ENCODE data around the gene IKZF2. TPM values are rescaled to one million over a fixed set of nuclear protein-coding genes. Genes with fewer than 3 reads are reported as not detected.

IKZF2 gene
- polyA plus RNA-seq, 4 donors: 7.6 to 13.0 (median 8.4) TPM

DNA sequence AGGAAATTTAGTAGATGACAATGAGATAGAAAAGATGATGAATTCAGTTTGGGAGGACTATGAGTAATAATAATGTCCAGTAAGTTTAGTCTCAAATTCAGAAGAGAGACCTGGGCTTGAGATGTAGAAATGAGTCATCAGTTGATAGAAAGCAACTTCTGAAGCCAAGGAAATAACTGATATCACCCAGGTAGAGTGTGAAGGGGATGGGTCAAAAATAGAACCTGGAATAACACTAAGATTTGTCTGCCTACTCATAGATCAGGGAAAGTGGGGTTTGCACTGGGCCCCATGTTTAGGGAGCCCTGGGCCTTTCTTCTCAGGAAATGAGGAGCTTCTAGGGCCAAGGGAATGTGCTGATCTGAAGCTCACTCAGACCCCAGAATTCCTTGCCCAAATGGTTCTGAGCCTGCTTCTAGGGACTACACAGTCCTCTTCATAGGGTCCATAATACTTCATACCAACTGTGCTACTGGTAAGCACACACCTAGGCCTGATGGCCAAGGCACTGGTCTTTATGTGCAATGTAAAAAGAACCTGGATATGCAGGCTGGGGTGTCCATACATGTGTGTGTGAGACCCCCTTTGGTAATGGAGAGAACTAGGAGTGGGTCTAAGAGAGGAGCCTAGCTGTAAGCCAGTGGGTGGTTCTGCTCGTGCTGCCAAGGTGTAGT, 141.2 kb downstream of the IKZF2 start:
- no peak for DNase-seq (ENCODE audit: low read depth in 4 of 4, low spot score in 3 of 4)

DNA sequence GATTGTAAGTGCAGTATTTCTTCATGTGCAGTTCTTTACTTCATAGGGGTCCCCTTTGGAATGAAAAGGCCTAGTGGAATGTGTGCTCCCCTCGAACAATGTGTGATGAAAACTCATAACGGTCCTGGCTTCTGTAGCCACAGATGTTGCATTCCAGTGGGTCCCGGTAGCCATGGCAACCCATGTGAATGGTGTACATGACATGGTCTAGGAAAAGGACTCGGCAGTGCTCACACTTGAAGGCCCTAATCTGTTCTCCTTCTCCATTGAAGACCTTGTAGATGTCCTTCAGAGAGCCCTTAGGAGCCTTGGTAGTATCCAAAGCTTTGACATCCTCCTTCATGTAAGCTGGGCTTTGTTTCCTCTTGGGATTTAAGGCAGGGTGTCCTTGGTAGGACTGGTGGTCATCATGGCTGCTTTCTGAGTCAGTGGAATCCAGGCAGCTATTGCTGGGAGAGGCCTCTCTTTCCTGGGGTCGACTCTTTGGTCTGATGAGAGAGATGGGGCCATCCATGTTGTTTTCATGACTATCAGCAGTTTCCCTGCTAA, 144.0 kb downstream of the IKZF2 start:
- DNase-seq (ENCODE audit: low read depth in 4 of 4, low spot score in 3 of 4): no peak

DNA sequence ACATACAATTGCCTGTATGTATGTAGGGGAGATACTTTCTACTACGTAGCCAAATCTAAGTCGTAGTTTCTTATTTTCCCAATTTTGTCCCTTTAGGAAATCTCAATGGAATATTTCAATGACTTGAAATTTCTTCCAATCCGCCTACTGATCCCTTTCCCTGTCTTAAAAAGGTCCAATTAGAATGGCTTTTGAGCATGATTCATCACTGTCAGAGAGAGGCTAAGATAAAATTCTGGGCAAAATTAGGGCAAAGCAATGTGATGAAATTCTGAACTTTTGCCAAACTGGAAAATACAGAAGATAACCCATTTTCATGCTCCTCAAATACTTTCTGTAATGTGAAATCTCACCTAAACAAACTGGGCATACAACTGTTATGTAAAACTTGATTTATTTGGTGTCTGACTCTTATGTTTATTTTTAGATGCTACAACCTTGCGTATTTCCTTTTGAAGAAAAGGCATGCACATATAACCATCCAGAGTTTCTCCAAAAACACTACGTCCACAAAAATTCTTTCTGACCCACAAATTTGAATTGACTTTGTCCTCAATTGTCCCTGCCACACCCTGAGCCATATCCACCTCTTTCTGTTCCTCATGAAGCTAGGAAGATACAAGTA, 147.1 kb downstream of the IKZF2 start:
- DNase-seq (ENCODE audit: low read depth in 4 of 4, low spot score in 3 of 4): no peak

DNA sequence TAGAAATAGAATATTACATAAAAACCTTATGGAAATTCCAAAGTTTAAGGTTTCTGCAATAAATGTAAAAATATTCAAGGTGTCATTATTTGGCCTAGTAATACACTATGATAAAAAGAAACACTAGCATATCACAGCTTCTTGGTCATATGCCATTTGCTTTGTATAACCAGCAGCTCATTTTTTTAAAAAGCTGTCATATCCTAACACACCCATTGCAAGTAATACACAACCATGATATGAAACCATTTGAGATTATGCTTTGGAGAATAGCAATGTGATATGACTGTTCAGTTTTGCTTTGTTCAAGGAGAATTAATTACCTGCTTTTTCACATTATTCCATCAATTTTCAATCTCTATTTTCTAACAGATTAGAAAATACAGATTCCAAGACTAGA, 149.0 kb downstream of the IKZF2 start:
- no peak for DNase-seq (ENCODE audit: low read depth in 4 of 4, low spot score in 3 of 4)

DNA sequence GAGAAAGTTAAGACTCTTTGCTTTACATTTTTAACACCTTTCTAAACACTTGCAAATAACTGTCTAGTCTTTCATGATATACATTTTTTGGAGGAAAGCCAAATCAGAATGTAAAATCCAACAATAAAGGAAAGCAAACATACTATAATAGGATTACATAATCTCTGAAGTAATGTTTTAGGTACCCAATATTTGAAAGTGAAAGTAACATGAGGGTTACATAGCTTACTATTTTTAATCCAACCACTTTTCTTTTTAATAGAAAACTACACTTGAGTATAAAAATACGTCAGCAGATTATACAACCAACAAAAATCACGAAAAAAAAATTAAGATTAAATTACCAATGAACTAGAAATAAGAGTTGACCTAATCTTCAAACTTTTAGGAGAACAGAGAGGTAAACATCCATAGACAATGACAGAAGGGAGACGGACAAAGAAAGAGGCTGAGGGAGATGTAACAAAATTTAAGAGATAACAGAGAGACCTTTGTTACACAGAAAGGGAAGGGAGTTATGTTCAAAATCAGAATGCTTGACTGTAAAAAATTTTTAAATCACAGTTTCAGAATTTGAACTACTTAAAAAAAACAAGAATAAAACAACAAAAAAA, 150.0 kb downstream of the IKZF2 start:
- DNase-seq (ENCODE audit: low read depth in 4 of 4, low spot score in 3 of 4): no peak

DNA sequence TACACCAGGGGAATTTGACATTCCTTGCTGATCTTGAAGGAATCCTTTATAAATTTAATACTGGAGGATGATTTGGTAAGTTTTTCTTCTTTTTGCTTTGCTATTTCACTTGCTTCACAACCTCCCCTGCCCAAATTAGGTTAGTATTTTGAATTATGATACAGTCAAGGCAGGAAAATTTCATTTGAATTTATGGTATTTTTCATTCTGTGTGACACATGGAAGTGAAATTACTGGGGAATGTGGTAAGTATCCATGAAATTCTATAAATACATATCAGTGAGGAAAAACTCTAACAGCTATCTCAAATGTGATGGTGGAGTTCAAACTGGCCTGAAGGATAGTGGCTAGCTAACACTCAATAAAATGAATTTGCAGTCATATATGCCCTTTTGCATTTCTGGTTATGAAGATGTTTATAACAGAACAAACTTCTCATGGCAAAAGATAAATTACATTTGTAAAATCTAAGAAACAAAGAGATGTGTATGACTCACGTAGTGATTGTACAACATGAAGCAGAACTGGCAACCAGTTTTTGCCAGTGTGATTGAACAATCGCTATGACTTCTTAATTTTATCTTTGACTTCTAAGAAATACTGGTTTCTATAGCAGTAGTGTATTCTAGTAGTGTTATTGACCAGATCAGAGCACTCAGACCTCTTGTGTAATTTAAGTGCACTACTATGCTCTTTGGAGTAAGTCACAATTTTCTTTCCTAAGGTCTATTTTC, 152.6 kb downstream of the IKZF2 start:
- no peak for DNase-seq (ENCODE audit: low read depth in 4 of 4, low spot score in 3 of 4)

DNA sequence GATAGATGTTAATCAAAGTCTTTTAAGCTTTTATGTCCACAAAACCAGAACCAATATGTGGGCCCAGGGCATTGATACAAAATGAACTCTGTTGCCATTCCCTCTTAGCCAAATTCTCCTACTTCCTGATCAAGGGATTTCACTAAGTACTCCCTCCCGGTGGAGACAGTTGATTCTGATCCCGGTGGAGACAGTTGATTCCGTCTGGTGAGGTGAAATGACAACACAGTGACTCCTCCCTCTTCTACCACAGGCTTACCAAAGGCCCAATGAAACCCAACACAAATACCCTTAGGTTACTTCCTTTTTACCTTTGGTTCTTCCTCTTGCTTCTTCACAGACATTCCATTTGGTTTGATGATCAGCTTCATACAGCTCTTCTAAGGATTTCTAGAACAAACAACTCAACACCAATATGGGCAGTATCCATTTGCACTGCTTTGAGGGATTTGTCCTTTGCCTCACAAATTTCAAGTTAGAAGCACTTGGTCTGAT, 153.8 kb downstream of the IKZF2 start:
- DNase-seq (ENCODE audit: low read depth in 4 of 4, low spot score in 3 of 4): no peak

DNA sequence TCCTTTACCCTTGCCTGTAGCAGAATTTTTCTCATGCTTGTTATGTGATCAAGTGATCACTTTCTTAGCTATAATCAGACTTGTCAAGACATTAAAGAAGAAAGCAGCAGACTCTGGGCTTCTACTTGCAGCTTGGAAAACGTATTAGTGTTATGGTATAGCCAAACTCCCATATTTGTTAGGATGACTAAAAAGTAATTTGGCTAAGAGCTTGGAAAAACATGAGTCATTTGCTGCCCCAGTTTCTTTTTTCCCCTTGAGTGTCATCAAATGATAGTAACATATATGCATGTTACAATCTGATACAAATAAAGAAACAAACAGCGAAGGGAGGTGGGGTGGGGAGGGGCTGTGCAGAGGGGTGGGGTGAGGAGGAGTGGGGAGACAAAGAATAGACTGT, 155.5 kb downstream of the IKZF2 start:
- no peak for DNase-seq (ENCODE audit: low read depth in 4 of 4, low spot score in 3 of 4)

DNA sequence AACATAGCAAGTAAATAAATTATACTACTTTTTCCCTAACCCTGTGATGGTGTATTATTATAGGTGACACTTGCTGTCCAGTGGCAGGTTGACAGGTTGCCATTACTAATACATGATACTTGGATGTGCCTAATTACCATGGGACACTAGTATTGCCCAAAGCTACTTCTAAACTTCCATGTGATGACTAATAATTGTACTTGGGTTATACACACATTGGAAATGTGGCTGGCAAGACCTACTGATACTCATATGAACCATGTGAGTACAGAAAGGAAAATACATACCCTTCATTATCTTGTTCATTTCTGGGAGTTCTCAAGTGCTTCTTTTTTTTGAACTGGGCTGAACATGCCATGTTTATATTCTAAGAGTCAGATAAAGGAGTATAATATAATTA, 156.4 kb downstream of the IKZF2 start:
- no peak for DNase-seq (ENCODE audit: low read depth in 4 of 4, low spot score in 3 of 4)

DNA sequence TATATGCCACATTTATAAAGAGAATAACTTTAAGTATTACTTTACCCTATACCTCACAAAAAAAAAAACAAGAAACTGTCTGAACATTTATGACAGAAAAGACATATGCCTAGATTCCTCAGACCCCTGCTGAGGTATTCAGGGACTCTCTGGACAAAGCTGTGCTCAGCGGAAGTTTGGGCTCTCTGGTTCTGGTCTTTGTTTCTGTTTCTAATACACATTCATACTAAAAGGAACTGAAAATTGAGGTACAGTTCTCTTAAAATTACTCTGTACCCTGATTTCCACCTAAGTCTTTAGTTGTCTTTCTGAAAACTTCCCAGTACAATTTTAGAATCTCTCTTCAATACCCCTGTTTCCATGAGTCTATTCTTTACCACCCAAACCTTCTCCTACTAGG, 160.3 kb downstream of the IKZF2 start:
- DNase-seq (ENCODE audit: low read depth in 4 of 4, low spot score in 3 of 4): no peak

DNA sequence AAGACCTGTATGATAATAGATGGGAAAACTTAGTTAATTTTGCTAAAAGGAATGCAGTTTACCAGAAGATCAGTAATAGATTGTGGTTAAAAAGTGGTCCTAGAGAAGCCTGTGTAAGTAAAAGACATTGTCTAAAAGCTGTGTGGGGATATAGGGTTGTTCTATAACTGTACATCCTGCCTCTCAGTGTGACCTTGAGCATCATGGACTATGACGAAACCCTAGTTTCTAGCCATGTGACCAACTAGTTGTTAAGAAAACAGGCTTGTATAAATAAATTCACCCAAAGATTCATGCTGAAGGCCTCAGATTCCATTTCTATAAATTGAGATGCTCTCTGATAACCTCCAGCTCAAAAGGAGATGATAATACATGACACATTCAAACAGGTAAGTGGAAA, 160.7 kb downstream of the IKZF2 start:
- DNase-seq (ENCODE audit: low read depth in 4 of 4, low spot score in 3 of 4): no peak

DNA sequence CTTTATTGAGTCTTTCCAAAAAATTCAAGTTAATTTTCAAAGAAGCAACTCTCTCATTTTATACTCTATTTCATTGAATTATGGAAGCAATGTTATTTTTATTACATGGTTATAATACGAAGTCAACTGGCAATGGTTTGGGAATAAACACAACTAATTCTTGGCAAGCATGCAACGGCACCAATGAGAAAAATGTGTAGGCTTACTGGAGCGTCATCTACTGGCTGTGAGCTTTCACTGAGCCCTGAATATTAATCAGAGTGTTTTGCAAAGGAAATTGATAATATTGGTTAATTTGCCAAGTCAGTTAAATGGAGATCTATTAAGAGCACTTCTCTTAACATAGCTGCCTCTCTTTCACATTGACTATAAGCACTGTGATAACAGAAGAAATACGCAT, 163.9 kb downstream of the IKZF2 start:
- no peak for DNase-seq (ENCODE audit: low read depth in 4 of 4, low spot score in 3 of 4)

DNA sequence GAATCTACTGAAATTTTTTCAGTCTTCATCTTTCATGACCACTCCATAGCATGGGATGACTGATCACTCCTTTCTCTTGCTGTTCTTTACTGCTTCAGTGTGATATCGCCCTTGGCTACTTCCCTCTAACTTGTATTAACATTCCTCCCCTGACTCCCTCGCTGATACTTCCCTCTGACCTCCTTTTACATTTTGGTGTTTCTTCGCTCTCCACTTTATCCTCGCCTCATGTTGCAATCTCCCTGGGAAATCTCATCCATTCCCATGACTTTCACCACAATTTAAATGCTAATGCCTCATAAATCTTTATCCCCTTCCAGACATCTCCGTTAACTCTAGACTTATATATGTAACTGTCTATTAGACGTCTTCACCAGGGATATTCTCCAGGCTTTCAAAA, 167.3 kb downstream of the IKZF2 start:
- DNase-seq (ENCODE audit: low read depth in 4 of 4, low spot score in 3 of 4): no peak

DNA sequence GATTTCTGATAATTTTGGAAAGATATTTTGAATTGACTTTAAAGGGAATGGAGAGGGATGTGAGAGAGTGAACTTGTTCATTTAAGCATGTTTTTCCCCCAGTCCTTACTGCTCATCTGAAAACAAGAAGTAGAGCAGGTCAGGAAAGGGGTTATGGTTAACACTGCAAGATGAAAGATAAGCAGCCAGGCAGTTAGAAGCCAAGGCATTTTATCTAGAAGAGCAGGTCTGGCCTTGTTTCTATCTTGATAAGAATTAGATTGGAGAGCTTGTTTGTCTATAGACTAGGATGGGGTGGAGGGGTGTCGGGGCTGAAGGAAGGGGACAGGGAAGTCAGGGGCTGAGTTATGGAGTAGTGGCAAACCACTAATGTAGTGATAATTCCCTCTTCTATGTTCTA, 171.6 kb downstream of the IKZF2 start:
- no peak for DNase-seq (ENCODE audit: low read depth in 4 of 4, low spot score in 3 of 4)

DNA sequence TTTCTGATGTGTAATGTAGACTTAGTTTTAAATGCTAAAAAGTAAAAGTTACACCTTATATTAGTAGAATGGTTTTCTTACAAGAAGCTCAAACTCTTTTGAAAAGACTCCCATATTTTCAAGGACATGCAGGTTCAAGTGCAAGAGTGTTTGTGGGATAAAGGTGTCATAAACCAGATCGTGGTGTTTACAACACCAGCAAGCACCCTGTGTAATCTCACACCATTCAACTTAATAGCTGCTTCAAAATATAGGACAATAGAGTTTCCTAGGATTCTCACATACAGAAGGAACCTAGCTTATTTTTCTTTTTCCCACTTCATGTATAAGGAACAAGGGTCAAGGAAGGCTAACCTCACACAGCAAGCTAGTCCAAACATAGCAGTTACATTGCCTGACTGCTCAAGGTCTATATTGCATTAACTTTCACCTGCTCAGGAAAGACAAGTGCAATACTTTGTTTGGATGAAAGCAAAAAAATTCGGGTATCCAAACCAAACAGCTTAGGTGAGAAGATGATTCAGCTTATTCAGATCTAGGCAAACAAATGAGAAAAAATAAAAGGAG, 172.3 kb downstream of the IKZF2 start:
- no peak for DNase-seq (ENCODE audit: low read depth in 4 of 4, low spot score in 3 of 4)

DNA sequence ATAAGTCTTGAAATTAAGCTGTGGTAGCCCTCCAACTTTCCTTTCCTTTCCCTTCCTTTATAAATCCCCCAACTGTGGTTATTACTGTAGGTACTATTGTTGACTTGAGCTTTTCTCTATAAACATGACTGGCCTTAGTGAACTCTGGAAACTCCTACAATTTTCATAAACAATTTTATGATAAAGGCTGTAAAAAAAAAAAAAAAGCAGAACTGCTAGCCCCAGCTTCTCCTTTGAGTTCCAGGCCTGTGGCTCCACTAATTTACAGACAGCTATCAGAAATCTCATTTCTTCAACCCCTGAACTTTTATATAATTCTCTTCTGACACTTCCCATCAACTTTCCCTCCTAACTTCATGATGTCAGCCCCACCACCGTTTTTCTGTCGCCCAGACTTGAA, 174.3 kb downstream of the IKZF2 start:
- no peak for DNase-seq (ENCODE audit: low read depth in 4 of 4, low spot score in 3 of 4)

DNA sequence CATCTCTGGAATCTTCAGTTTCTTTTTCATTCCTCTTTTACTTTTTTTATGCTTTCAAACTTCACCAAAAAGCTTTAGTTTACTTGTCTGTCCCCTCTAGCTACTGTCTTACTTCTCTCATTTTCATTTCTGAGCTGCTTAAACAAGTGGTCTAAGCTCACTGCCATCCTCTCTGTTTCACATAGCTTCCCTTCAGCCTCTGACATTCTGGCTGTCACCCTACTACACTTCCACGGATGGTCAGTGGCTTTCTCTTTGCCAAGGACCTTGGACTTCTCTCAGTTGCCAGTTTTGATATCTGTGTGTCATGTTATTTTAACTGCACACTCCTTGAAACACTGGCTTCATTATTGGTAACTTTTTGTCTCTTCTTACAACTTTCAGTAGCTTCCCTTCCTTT, 176.1 kb downstream of the IKZF2 start:
- no peak for DNase-seq (ENCODE audit: low read depth in 4 of 4, low spot score in 3 of 4)

DNA sequence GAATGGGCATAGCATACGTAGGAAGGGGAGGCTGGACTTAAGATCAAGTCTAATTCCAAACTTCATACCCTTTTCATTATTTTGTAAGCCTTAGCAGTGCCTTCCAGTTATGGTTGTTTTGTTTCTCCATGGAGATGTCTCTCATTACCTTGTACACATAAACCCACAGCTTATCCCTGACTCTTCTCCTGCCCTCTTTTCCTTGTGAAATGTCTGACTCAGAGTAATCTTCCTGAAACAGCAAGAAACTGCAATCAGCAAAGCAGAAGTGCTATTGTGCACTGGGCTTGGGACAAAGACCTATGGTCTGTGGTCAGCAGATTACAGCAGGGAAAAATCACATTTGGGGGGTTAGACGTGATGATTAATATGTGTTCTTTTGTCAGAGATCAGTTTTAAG, 176.7 kb downstream of the IKZF2 start:
- DNase-seq (ENCODE audit: low read depth in 4 of 4, low spot score in 3 of 4): no peak

DNA sequence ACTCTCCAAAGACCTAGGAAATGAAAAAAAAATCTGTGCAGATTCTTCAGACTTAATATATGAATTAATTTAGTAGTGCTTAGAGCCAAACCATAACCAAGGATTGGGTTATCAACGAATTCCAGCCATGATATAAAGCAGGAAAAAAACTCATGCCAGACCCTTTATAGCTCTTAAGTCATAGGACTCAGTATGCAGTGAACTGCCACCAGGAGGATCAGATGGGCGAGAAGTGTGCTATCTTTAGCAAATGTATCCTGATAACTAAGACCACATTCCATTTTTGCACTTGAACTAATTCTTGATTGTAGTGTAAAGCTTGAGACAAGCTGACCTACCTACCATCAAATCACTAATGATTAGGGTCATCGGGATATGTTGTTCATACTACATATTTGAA, 178.1 kb downstream of the IKZF2 start:
- DNase-seq (ENCODE audit: low read depth in 4 of 4, low spot score in 3 of 4): no peak

DNA sequence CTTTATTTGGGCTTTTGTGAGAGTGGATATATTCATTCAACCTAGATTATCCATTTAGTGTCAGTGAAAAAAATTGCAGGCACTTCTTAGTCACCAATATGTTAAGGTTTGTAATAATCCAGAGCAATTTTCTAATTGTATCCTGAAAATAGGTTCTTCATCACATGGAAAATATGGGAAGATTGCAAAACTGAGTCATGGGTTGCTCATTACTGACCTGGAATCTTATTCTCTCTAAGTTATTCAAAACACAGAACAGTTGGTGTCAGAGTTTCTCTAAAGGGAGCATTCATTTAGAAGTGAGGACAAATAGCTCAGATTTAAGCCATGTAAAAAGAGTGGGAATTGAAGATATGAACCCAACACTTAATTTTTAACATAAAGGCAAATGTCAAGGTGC, 181.3 kb downstream of the IKZF2 start:
- no peak for DNase-seq (ENCODE audit: low read depth in 4 of 4, low spot score in 3 of 4)

All from right renal pelvis (tissue), 4 donors.